ENCODE data around the gene SH2D1B.

- TF ChIP-seq CTCF (conservative IDR thresholded peaks at IDR 0.05; ENCODE audit: low read depth, low read length) (no peak), EZH2 (IDR thresholded peaks at IDR 0.05; ENCODE audit: borderline replicate concordance, low read depth, low read length, poor library complexity, severe bottlenecking) (no peak)
Observed at GRCh38 chr1:162384116-162384515, 27.8 kb downstream of the SH2D1B start.
